NT2/D1 (cell line): ENCODE measurements around the gene ABCA2.
"Not testable (repeated sequence)": the region's sequence is repeated elsewhere in the genome, so short reads cannot be mapped to it uniquely, and the experiment has no call there.

ENCODE experiments used
- SUZ12 ChIP-seq: IDR thresholded peaks from 2 replicates; pipeline ENCODE4 v1.6.1; 2011; ENCODE audit not compliant: insufficient read length, insufficient read depth; ENCODE audit errors: extremely low read depth
- YY1 ChIP-seq: IDR thresholded peaks from 2 replicates; pipeline ENCODE4 v1.6.1; 2011; ENCODE audit not compliant: insufficient read length, insufficient read depth

GRCh38 chr9:137062798-137063197 lies 34.8 kb upstream of the ABCA2 start:
- TF ChIP-seq SUZ12, YY1: not testable (repeated sequence)
